CD4-positive, alpha-beta T cell treated with Interleukin-15 for 4 hours (primary cell): ENCODE data around the gene NEDD4L.
"Not testable (repeated sequence)": the region's sequence is repeated elsewhere in the genome, so short reads cannot be mapped to it uniquely, and the experiment has no call there.

Source experiments
- DNase-seq: peaks from one replicate; pipeline ENCODE4 v3.0.0-alpha.2; 2020; ENCODE audit warnings: low spot score

The NEDD4L gene

DNA sequence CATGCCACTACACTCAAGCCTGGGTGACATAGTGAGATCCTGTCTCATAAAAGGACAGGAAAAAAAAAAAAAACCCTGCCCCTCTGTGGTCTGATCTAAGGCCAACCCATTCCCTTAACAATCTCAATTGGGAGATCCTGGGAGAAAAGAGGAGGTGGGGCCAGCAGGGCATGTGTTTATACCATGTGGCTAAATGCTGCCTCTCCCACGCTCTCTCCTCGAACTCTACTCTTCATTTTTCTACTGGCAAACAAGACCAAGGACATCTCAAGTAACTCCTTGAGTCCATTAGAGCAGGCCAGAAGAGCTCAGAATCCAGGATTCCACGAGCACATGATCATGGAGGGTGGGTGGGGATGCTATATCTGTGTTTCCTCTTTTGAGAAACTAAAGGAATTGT lies 16.7 kb upstream of the NEDD4L start:
- DNase-seq = no peak

DNA sequence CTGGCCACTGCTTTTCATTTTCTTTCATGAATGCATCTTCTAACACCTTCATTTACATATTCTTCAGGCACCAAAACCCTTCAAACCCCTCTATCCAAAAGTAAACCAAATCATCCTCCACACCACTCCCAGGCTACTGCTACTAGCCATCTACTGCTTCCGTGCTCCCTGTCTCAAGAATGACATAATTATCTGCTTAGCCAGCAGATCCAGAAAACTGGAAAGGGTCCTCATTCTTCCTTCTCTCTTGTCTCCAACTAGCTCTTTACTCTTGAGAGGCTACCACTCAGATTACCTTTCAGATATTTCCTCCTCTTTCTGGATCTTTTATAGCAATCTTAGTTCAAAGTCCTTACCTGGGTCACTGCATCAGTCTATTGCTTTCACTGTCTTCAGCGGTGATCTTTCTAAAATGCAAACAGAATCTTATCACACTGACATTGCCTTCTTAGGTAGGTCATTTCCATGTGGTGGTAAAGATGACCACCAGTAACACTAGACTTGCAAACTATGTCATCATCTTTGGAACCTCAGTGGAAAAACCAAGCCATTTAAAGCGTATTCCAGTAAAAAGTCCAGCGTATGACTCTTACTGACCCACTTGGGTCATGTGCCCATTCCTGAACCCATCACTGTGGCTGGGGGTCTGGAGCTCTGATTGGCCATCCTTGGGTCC lies 15.8 kb upstream of the NEDD4L start:
- no peak for DNase-seq

DNA sequence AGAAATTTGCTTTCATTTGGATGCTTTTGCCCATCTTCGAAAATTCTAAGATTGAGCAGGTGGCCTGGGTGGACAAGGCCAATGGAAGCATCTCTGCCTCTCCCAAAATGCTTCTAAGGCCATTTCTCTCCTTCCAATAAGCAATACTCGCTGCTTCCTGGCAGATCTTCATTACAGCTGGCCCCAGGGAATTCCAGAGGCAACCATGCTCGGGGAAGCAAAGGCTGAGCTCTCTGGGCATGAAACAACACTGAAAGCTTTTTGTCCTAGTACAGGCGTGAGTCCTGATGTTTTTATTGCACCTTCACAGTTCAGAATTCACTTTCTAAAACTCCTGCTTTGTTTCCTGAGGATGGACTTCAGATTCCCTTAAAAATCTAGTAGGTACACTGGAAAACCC lies 11.8 kb upstream of the NEDD4L start:
- no peak for DNase-seq

DNA sequence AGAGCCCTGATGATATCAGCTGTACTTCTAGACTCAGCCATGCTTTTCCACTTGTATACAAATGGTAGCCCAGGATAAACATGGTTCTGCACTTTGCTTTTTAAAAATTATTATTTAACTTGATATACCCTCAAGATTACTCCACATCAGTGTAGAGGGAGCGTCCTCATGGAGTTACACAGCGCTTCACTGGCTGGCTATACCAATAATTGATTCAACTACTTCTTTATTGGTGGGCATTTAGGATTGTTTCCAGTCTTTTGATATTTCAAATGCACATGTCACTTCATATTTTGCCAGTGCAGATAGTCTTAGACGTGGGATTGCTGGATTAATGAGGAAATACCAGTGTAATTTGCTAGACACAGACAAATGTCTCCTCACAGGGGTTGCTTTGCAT lies 10.8 kb upstream of the NEDD4L start:
- DNase-seq = no peak

DNA sequence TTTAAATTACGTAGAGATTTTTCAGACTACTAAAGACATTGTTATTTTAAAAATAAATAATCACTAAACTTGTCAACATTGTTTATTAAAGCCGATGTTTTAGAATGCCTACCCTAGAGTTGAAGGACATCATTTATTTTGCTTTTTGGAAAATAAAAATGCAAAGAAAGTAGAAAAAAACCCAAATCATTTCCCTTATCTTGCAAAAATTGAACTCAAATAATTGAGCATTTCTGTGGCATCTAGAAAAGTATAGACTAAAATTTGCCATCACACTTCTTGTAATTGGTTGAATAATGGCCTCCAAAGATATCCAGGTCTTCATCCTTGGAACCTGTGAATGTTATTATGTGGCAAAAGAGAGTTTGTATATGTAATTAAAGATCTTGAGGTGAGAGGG lies 9.7 kb upstream of the NEDD4L start:
- no peak for DNase-seq

DNA sequence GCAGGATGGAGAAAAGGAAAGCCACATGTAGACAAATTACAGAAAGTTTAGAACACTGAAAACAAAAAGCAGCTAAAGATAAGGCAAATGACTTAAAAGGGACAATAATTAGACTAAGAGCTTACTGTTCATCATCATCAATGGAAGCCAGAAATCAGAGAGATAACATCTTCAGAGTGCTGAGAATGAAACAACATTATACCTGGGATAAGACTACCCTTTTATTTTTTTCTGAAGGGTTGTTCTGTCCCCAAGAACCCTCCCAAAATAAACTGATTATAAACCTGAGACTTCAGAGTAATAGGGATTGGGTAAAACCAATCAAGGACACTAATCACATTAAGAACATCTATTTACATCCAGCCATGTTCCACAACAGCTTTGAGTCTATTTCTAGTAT lies 6.9 kb upstream of the NEDD4L start:
- no peak for DNase-seq

DNA sequence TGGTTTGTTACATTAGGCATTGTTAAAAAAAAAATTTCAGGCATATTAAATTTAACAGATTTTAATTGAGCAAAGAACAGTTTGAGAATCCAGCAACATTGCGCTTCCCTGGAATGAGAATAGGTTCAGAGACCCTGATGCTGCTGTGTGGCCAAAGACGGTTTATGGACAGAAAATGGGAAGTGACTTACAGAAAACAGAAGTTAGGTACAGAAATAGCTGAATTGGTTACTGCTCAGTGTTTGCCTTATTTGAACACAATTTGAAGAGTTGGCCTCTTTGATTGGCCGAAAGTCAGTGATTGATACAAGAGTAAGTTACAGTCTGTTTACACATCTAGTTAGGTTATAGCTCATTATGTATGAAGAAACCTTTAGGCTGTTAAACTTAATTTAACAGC lies 6.0 kb upstream of the NEDD4L start:
- DNase-seq = no peak

DNA sequence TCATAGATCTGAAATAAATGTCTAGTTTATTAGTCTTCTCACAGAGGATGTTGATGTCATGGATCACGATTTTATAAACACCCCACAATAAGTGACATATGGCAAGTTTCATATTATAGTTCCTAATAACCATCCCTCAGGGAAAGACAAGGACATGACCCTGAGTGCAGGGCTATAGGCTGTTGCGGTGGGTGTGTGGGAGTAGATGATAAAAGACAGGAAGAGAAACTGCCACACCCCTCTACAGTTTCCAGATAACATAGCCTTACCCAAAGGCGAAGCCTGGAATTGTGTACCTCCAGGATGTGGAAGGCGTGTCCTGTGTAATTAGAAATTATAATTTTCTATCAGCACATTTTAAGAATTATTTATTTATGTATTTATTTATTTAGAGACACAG lies 2.4 kb upstream of the NEDD4L start:
- no peak for DNase-seq

DNA sequence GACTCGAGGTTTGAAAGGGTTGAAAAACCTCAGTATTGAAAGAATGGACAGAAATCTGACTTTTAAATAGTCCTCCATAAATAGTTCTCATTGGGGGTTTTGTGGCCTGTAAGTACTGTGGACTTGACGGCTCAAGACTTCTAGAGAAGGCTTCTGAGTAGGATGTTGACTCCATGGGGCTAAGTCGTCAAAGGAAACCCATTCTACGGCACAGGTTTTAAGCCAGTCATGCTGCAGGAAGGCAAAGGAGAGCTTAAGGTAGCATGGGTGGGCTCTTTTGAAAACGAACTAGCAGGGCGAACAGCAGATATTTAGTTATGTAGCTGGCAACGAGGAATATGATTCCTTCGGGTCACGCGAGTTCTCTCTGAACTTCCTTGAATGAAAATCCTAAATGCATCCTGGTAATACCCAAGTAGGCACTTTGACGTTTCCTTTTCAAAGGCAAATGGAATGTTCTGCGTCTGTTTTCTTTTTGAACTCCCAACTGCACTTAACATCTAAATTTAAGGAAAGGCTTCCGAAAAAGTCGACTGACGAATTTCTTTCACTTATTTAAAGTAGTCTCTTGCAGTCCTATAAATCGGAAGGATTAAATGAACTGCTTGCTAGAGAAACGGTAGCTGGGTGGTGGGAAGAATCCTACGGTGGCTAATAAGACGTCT lies 1.1 kb upstream of the NEDD4L start:
- no peak for DNase-seq

DNA sequence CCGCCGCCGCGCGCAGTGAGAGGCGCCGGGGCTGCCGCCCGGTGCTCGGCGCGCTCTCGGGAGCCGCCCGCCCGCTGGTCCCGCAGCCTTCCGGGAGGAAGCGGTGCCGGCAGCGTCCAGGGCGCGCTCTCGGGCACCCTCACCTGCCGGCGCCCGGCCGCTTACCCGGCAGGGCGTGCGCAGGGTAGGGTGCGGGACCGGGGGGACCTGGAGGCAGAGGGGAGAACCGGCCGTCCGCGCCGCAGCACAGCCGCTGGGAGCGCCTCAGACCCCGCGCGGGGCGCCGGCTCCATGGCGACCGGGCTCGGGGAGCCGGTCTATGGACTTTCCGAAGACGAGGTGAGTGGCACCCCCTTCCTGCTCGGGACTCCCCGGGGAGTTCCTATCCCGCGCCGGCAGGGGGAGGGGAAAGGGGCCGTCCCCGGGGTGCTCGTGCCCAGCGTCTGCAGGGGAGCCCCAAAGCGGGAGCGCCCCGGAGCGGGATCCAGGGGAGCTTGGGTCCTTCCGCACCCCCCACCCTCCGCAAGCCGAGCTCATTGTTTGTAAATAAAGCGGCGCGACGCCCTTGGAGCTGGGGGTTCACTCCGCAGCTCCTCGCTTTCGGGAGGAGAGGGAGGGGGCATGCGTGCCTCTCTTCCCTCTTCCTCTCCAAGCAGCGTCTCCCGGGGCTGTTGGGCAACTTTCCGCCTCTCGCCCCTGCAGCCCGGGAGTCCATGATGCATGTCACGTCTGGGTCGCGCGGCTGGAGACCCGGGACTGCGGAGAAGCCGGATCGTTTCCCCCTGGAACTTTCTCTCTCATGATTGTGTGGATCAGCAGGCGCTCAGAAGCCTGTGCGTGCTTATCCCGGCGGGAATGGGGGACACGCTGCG lies 580 bp downstream of the NEDD4L start:
- peak; percentile 16 for DNase-seq

DNA sequence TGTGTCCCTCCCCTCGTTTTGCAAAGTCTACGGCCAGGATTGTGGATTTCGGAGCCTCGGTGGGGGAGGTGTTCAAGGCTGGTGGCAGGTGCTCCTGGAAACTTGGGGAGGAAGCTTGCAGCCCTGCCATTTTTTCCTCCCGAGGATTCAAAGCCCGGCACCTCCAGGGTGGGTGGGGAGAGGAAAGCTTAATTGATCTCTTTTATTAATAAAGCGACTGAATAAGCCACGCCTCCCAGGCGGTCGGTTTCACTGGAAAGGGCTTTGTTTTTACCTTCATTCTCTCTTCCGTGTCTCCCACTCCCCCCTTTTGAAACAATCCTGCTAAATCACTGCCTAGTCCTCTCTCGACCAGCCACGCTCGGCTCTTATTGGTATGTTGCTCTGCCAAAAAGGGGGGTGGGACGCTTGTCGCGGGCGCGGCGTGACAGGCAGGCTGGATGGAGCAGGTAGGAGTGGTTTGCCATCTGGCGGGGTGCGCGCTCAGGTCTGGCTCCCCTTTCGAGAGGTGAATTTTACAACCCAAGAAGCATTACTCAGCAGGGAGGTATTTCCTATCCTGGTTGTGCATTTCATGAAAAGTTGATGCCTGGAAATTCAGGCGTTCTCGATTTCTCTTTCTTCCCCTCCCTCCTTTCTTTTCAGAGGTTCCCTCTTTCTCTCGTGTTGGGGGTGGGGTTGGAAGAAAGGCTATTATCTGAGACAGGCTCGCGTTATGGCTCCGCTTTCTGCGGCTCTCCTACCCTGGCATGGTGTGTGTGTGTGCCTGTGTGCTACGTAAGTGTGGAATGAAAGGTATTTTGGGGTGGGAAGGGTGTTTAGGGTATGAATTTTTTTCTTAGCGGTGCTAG lies 1.4 kb downstream of the NEDD4L start:
- DNase-seq = peak; percentile 6

DNA sequence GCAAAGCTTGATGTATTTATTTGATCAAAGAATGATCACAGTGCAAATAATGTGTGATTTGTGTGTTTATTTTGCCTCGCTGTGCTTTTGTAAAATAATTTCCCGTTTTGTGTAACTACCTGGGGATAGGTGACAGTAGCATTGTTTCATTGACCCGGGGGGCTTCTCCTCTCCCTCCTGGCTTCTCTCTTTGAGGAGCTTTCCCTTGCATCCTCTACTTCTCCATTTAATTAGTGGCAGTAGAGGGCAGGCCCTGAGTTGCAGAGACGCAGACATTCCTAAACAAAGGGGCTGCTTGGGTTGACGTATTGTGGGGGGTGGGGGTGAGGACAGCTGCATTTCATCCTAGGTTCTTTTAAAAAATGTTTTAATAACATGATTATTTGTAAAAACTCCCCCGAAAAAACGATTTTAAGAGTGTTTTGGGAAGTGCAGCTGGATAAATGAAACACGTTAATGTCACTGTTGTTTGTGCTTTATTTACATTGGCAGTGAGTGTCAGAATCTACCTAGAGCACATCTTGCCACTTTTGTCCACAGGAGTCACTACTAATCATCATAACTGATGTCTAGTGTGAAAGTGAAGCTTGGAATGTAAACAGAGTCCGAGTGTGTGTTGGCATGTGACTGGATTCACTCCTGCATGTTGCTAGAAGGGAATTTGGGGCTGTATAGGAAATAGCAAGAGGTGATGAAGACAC lies 2.2 kb downstream of the NEDD4L start:
- DNase-seq = no peak

DNA sequence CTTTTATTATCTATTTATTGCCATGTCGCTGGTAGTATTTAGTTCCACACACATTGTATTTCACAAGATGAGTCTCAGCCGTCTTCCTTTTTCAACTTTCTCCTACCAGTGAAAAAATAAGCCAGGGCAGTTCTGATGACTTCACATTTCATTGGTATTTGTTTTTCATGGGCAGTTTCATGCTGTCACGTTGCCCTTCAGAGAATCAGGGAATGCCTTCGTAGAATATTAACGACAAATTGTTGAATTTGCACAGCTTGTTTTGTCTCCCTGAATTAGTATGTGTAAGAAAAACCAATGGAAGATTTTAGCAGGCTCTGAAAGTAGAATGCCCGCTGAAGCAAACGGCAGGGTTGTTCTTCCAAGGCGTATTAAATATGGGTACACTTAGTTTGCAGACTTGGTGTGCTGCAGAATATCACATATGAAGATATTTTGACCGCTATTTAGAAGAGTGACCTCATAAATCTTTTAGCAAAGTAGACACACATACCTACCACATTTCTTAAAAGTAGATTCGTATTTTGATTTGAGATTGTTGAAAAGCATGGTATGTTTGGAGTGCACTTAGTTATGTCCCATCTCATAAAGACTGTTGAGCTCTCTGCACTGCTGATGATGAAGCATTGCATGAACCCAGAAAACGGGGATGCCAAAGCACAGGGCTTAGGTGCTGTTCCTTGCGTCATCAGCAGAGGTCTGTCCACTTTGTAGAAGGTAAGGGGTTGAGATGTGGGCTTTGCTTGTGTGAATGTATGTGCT lies 2.9 kb downstream of the NEDD4L start:
- DNase-seq = no peak

DNA sequence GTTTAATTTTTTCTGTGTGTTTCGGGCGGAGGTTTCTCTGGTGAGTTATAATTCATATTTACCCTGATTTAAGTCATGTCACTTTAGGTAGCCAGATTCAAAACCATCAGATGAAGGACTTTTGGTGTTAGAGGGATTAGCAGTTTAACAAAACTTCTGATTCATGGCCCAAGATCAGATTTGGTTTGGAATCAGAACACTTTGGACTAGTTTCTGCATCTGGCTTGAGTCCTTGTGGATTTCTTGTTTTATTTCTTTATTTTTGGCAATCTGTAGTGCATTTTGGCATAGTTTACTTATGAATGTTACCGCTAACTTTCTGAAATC lies 3.5 kb downstream of the NEDD4L start:
- DNase-seq = no peak

DNA sequence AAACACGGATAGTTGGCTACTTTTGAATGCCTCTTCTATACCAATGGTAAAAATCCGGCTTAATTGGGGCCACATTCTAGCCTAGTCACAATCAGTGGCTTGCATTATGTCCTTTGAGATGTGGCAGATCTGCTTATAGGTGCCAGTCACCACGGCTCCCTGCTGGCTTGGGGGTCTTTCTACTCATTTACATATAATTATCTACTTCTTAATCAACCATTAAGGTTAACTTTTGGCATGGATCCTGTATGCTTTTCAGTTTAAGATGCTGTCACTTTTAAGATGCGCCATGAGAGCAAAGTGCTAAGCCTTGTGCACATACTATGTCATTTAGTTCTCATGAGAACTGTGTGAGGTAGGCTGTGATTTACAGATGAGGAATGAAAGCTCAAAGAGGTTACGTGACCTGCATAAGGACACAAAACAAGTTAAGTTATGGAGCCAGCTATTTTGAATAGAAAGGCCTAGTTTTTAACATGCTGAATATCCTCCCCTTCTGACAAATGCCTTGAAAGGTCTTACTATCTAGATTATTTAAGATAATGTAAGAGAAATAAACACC lies 4.1 kb downstream of the NEDD4L start:
- no peak for DNase-seq

DNA sequence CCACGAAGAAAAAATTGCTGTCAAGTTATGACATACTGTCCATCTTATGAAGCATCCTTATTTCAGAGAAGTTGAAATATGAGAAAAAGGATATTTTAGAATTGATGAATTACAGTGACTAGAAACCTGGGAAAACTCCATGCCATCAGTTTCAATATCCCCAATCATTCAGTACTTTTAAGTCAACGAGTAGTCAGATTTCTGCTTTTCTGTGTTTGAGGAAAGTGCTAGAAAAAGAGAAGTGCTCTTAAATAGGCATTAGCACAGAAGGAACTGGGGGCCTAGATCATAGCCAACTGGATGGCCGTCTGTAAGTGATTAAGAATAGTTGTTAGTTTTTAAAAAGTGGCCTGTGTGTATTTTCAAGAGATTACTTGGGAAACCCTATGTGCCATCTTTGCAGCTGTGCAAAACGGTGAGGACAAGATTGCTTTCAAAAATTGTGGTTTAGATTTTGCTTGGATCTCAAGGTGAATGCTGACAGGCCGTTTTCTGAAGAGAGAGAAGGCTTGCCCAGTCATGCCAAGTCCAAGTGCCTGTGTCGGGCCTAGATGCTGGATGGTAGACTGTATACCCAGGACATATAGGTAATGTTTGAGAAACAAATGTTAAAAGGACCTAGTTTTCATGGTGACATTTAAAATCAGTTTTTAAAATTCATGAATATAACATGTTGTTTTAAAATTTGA lies 5.1 kb downstream of the NEDD4L start:
- no peak for DNase-seq

DNA sequence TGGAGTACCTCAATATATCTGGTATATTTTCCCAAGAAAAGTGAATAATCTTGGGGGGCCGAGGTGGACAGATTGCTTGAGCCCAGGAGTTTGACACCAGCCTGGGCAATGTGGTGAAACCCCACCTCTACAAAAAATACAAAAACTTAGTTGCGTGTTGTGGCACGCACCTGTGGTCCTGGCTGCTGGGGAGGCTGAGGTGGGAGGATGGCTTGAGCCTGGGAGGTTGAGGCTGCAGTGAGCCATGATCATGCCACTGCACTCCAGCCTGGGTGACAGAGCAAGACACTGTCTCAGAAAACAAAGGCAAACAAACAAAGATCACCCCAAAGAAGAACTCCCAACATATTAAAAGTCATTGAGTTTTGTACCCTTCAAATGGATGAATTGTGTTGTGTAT lies 6.9 kb downstream of the NEDD4L start:
- not testable (repeated sequence) for DNase-seq

DNA sequence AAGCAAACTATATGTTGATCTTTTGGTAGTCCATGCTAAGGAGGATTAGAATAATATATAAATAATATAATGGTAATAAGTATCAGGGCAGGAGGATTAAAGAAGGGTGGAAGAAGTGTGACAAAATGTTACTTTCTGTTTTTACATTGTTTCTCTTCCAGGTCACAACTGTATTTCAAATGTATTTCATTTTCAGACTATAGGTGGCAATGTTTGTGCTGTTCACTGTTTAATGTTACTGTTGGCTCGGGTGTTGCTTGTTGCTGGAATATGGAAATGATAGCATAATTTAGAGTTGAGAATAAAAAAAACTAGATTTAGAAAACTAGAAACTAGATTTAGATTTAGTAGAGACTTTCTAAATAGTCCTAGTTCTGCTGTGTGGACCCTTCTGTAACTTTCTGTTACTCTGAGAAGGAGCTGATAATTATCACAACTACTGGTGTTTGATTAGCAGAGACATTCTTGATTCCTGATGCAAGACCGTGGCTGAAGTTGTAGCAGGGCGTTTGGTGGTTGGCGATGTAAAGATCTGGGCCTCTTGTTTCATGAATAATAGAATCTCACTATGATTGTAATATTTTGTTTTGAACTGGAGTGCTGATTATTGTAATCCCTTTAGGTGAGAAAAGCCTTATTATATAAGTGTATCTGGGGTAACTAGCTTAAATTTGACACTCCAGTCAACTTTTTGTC lies 7.9 kb downstream of the NEDD4L start:
- no peak for DNase-seq

DNA sequence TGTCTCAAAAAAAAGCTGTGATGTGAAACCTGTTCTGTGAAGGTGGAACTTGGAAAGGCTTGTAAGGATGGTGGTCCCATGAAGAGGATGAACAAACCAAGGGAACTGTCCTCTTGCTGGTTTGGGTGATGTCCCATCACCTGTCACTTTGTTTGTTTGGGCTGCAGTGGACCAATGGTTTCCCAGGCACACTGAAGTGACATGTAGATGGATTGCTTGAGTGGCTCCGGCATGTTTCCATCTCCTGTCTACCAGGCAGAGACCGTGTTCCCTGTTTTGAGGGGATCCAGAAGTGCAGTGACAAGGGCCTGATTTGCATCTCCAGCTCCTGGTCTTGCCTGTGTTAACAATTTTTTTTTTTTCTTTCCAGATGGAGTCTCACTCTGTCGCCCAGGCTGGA lies 8.9 kb downstream of the NEDD4L start:
- DNase-seq = no peak
